ENCODE data around the gene YY1. TPM values are rescaled to one million over a fixed set of nuclear protein-coding genes. Genes with fewer than 3 reads are reported as not detected.
A peak's percentile ranks its signal among the peaks of the same experiment; 100 is the strongest.

YY1 gene
- polyA plus RNA-seq, 3 donors = 13.3 to 35.2 (median 15.7) TPM

GRCh38 chr14:100290607-100291304, 51.8 kb downstream of the YY1 start:
- WGBS (ENCODE audit: insufficient coverage) = 92% methylated on average over 9 of the region's 12 CpGs
- Histone ChIP-seq H3K4me2 (replicated peaks; ENCODE audit: extremely low read depth, low read length, poor library complexity, severe bottlenecking) (no peak overlapping the region), H3K9ac (ENCODE audit: insufficient read depth, low read length, poor library complexity, severe bottlenecking) (no peak overlapping the region)

More at GRCh38 chr14:100290607-100291304, 51.8 kb downstream of the YY1 start:
- peaks cover 0 to 2% (median 0%) of the 10 kb centered on the region in 3 donors for H3K27me3 Mint-ChIP-seq (ENCODE audit: low read depth in 3 of 3)
- TF ChIP-seq CTCF (IDR thresholded peaks at IDR 0.05) = no peak
- H3K36me3 ChIP-seq (replicated peaks in 1 of 2; ENCODE audit: control insufficient read depth in 1 of 2, insufficient read depth in 2 of 2, low read length in 2 of 2) = peaks cover 12 to 25% of the 10 kb centered on the region in 2 donors
- H3K9me3 ChIP-seq (replicated peaks in 1 of 2; ENCODE audit: control insufficient read depth in 1 of 2, insufficient read depth in 1 of 2, low read length in 2 of 2) = no peaks in the 10 kb centered on the region
- intact Hi-C loops (cut with micrococcal nuclease) = no loop called here
- H3K79me2 ChIP-seq (ENCODE audit: insufficient read depth, low read length) = no peaks in the 10 kb centered on the region
- no peaks in the 10 kb centered on the region for H3K27me3 ChIP-seq (ENCODE audit: control insufficient read depth in 2 of 2, insufficient read depth in 2 of 2, low read length in 2 of 2)
- no peak overlapping the region for H3K27ac ChIP-seq (ENCODE audit: low read depth in 1 of 2, low read length in 2 of 2)
- H3K4me1 ChIP-seq (ENCODE audit: control insufficient read depth in 1 of 2, insufficient read depth in 2 of 2, low read length in 2 of 2) = peaks cover 17 to 26% of the 10 kb centered on the region in 2 donors
- peak overlapping the region in 3 of 7 donors; percentile 14 to 58 (median 55) for H3K27ac Mint-ChIP-seq
- H3K9me3 Mint-ChIP-seq = peaks cover 0 to 2% (median 0%) of the 10 kb centered on the region in 7 donors
- peaks cover 20% of the 10 kb centered on the region for H3K4me1 Mint-ChIP-seq
- peaks cover 28 to 37% of the 10 kb centered on the region in 2 donors for H3K36me3 Mint-ChIP-seq
- peaks cover 8% of the 10 kb centered on the region for H4K20me1 ChIP-seq (ENCODE audit: insufficient read depth, low read length)
- DNase-seq = no peak
- no peak overlapping the region for H2AFZ ChIP-seq (ENCODE audit: insufficient read depth, low read depth, low read length, poor library complexity, severe bottlenecking)
- no peak overlapping the region for H3K4me3 ChIP-seq (replicated peaks in 1 of 3; ENCODE audit: low read depth in 2 of 3, low read length in 3 of 3)
- no peak overlapping the region for H3K4me3 Mint-ChIP-seq

Measured in CD14-positive monocyte (primary cell).